Esophagus mucosa (tissue), 1 donor: Measurements from ENCODE around the gene TLNRD1. TPM values are rescaled to one million over a fixed set of nuclear protein-coding genes. Genes with fewer than 3 reads are reported as not detected.

Experiments
- total RNA-seq: library from RNA; stranded (reverse); gene quantifications from one replicate; pipeline ENCODE4 v1.2.4, GENCODE V29; 2023
- donor health status: DM: yes; HTN: yes; CAD: no.

The TLNRD1 gene
- total RNA-seq, 1 donor from 2014 or later = 17.7 TPM

Other genes with a start within 250 kb of the TLNRD1 start
- gene CEMIP, start 221.6 kb upstream of the TLNRD1 start, total RNA-seq = 17.3 TPM
- gene MESD, start 11.1 kb upstream of the TLNRD1 start, total RNA-seq = 15.7 TPM
- 0.36 TPM for gene CFAP161, start 133.3 kb downstream of the TLNRD1 start, total RNA-seq
- 2.7 TPM for gene IL16, start 196.0 kb downstream of the TLNRD1 start, total RNA-seq